Endometrium (tissue), 2 donors: ENCODE measurements around the gene SIRPG.
"Not testable (repeated sequence)": the region's sequence is repeated elsewhere in the genome, so short reads cannot be mapped to it uniquely, and the experiment has no call there.

Source experiments
- FAIRE-seq: peaks from 2 replicates; lab custom pipeline; 2012; peaks lifted over from hg19 to GRCh38; lab: Jason Lieb, UNC
- donor health status: control.
- donor health status: control.

The SIRPG gene

GRCh38 chr20:1671891-1672669 lies 14.5 kb upstream of the SIRPG start:
- no peak for FAIRE-seq

GRCh38 chr20:1669304-1669703 lies 11.7 kb upstream of the SIRPG start:
- no peak for FAIRE-seq

GRCh38 chr20:1667502-1668085 lies 10.0 kb upstream of the SIRPG start:
- FAIRE-seq, result no peak

GRCh38 chr20:1666802-1667201 lies 9.2 kb upstream of the SIRPG start:
- FAIRE-seq, result no peak

- no peak for FAIRE-seq
These were observed 7.8 kb upstream of the SIRPG start for GRCh38 chr20:1665345-1665744.

- FAIRE-seq, result no peak
These were observed 7.3 kb upstream of the SIRPG start for GRCh38 chr20:1664911-1665310.

GRCh38 chr20:1663917-1664316 lies 6.3 kb upstream of the SIRPG start:
- no peak for FAIRE-seq

- FAIRE-seq, result no peak
These were observed 4.1 kb upstream of the SIRPG start for GRCh38 chr20:1661542-1662299.

- FAIRE-seq, result no peak
These were observed 2.7 kb upstream of the SIRPG start for GRCh38 chr20:1660246-1660645.

- no peak for FAIRE-seq
These were observed 735 bp downstream of the SIRPG start for GRCh38 chr20:1656844-1657243.

GRCh38 chr20:1654996-1655395 lies 2.6 kb downstream of the SIRPG start:
- FAIRE-seq, result no peak

GRCh38 chr20:1652960-1653359 lies 4.6 kb downstream of the SIRPG start:
- FAIRE-seq, result no peak

- no peak for FAIRE-seq
These were observed 5.5 kb downstream of the SIRPG start for GRCh38 chr20:1652104-1652503.

GRCh38 chr20:1651268-1652058 lies 6.1 kb downstream of the SIRPG start:
- no peak for FAIRE-seq

GRCh38 chr20:1648101-1648500 lies 9.5 kb downstream of the SIRPG start:
- no peak for FAIRE-seq

- no peak for FAIRE-seq
These were observed 10.6 kb downstream of the SIRPG start for GRCh38 chr20:1646975-1647431.

GRCh38 chr20:1644101-1644962 lies 13.2 kb downstream of the SIRPG start:
- FAIRE-seq, result no peak

- FAIRE-seq, result not testable (repeated sequence)
These were observed 18.9 kb downstream of the SIRPG start for GRCh38 chr20:1638643-1639042.

- no peak for FAIRE-seq
These were observed 19.8 kb downstream of the SIRPG start for GRCh38 chr20:1637755-1638154.

- no peak for FAIRE-seq
These were observed 20.4 kb downstream of the SIRPG start for GRCh38 chr20:1637226-1637625.

GRCh38 chr20:1636621-1637020 lies 21.0 kb downstream of the SIRPG start:
- FAIRE-seq, result no peak
